K562 (cell line): ENCODE results near the gene CTDSPL. TPM values are rescaled to one million over a fixed set of nuclear protein-coding genes. Genes with fewer than 3 reads are reported as not detected.
A peak's percentile ranks its signal among the peaks of the same experiment; 100 is the strongest.

Source experiments
- ATAC-seq: fragments of 200-7000 bp; cut with Tn5 transposase; 3 replicates; pipeline ENCODE4 v1.9.1; 2020; ENCODE audit warnings: moderate library complexity
- Bru-seq: library from RNA; stranded (reverse); fragments of 400-500 nt; gene quantifications from one replicate; lab custom pipeline; 2021; lab: Mats Ljungman, UMichigan
- BruChase-seq, 2 experiments: library from RNA; stranded (reverse); fragments of 400-500 nt; gene quantifications; one replicate each; lab custom pipeline; 2021; lab: Mats Ljungman, UMichigan
- BruUV-seq: library from RNA; stranded (reverse); fragments of 400-500 nt; replicated peaks from 2 replicates; lab custom pipeline; 2021; lab: Mats Ljungman, UMichigan
- CTCF ChIA-PET: fragments of 300-600 bp; formaldehyde crosslinking; extraction: SDS; loops from one replicate; lab custom pipeline; 2021; ENCODE audit warnings: low intra/inter-chr PET ratio; lab: Yijun Ruan, JAX
- POLR2A ChIA-PET: fragments of 300-600, 350-650 bp; sonication (Branson Sonifier 250); formaldehyde crosslinking; extraction: SDS; loops from one replicate; lab custom pipeline; 2021; ENCODE audit warnings: antibody characterized with exemption, inconsistent platforms; lab: Yijun Ruan, JAX
- DNase-seq, 4 experiments: peaks; one replicate each; pipeline versions ENCODE4 v3.0.0 to v3.0.0-alpha.2; 2011 to 2018; ENCODE audit warnings: low spot score in 3 of 4, mixed read lengths in 3 of 4; ENCODE audit errors: extremely low read depth in 1 of 4
- FAIRE-seq: peaks from 2 replicates; lab custom pipeline; 2011; peaks lifted over from hg19 to GRCh38; lab: Jason Lieb, UNC
- H2AFZ ChIP-seq: 2 replicates; pipeline ENCODE4 v1.6.0; 2011; ENCODE audit warnings: low read depth, low read length, control low read depth, inconsistent platforms
- H3K27ac ChIP-seq: fragments of 200-600 bp; 3 replicates; pipeline ENCODE4 v1.8.0; 2011; ENCODE audit warnings: low read depth, mild to moderate bottlenecking, control low read depth, inconsistent platforms, low read length, moderate library complexity, mixed read lengths; ENCODE audit errors: extremely low read depth
- H3K27me3 ChIP-seq, 2 experiments: fragments of 300-600 bp in 1 of 2; 2 replicates in 1 of 2; 3 replicates in 1 of 2; pipeline versions ENCODE4 v1.6.0 to v1.8.0; 2011; ENCODE audit warnings: inconsistent platforms in 2 of 2, low read length in 2 of 2, mild to moderate bottlenecking in 1 of 2, mixed read lengths in 1 of 2, moderate library complexity in 1 of 2; ENCODE audit not compliant: control insufficient read depth in 2 of 2, insufficient read depth in 2 of 2
- H3K36me3 ChIP-seq: fragments of 300-600 bp; 3 replicates; pipeline ENCODE4 v1.8.0; 2011; ENCODE audit warnings: mild to moderate bottlenecking, low read length, inconsistent platforms; ENCODE audit not compliant: control insufficient read depth, insufficient read depth
- H3K4me1 ChIP-seq, 2 experiments: fragments of 200-600 bp in 1 of 2; replicated peaks in 1 of 2; 2 replicates in 1 of 2; 3 replicates in 1 of 2; pipeline versions ENCODE4 v1.5.1 to v1.8.0; 2011; ENCODE audit warnings: inconsistent platforms in 2 of 2, low read length in 2 of 2, mild to moderate bottlenecking in 1 of 2, mixed read lengths in 1 of 2, moderate library complexity in 1 of 2; ENCODE audit not compliant: control insufficient read depth in 2 of 2, insufficient read depth in 2 of 2
- H3K4me2 ChIP-seq: 2 replicates; pipeline ENCODE4 v1.6.1; 2011; ENCODE audit warnings: low read length, control low read depth, inconsistent platforms, mixed read lengths; ENCODE audit not compliant: insufficient read depth
- H3K4me3 ChIP-seq: fragments of 200-600 bp; sonication (generic), shearing (Covaris generic); 2 replicates; pipeline ENCODE4 v1.5.1; 2016; ENCODE audit warnings: control low read depth, inconsistent platforms
- H3K79me2 ChIP-seq: fragments of 200-600 bp; 3 replicates; pipeline ENCODE4 v1.8.0; 2011; ENCODE audit warnings: low read length, inconsistent platforms; ENCODE audit not compliant: control insufficient read depth, insufficient read depth
- H3K9ac ChIP-seq, 2 experiments: 2 replicates each; pipeline versions ENCODE4 v1.6.0 to v1.6.1; 2011; ENCODE audit warnings: low read depth in 2 of 2, low read length in 2 of 2, control low read depth in 1 of 2, inconsistent platforms in 1 of 2, mild to moderate bottlenecking in 1 of 2, mixed read lengths in 1 of 2; ENCODE audit not compliant: insufficient read depth in 1 of 2
- H3K9me1 ChIP-seq: one replicate; pipeline ENCODE4 v1.6.0; 2011; ENCODE audit warnings: inconsistent platforms, mild to moderate bottlenecking, low read length, moderate library complexity; ENCODE audit not compliant: control insufficient read depth, insufficient read depth
- H3K9me3 ChIP-seq: replicated peaks from 2 replicates; pipeline ENCODE4 v1.5.1; 2011; ENCODE audit warnings: low read depth, low read length, inconsistent platforms; ENCODE audit not compliant: control insufficient read depth, insufficient read depth
- H4K20me1 ChIP-seq: replicated peaks from 2 replicates; pipeline ENCODE4 v1.6.1; 2011; ENCODE audit warnings: low read length, inconsistent platforms, mixed read lengths; ENCODE audit not compliant: control insufficient read depth, insufficient read depth
- E2F6 ChIP-seq, 2 experiments: IDR thresholded peaks; 2 replicates each; pipeline ENCODE4 v1.6.1; 2011; ENCODE audit warnings: borderline replicate concordance in 1 of 2, control low read depth in 1 of 2, low read depth in 1 of 2, low read length in 1 of 2, mild to moderate bottlenecking in 1 of 2, mixed read lengths in 1 of 2, moderate library complexity in 1 of 2; ENCODE audit not compliant: insufficient read depth in 1 of 2, insufficient read length in 1 of 2, poor library complexity in 1 of 2, severe bottlenecking in 1 of 2; ENCODE audit errors: extremely low read depth in 1 of 2
- NR3C1 ChIP-seq: sonication (generic); formaldehyde crosslinking; IDR thresholded peaks from 2 replicates; pipeline ENCODE4 v1.8.1; 2022; ENCODE audit warnings: missing genetic modification reagents
- POLR2G ChIP-seq: fragments of 200-400 bp; formaldehyde crosslinking; IDR thresholded peaks from 2 replicates; pipeline ENCODE4 v1.6.1; 2017; ENCODE audit warnings: low read depth, mild to moderate bottlenecking, antibody characterized with exemption, low read length, moderate library complexity
- UBTF ChIP-seq, 2 experiments: IDR thresholded peaks; 2 replicates each; pipeline ENCODE4 v1.6.1; 2012; ENCODE audit warnings: improper control_type of control experiment in 2 of 2, low read depth in 2 of 2, low read length in 2 of 2, borderline replicate concordance in 1 of 2
- VEZF1 ChIP-seq: fragments of 200-800 bp; sonication (Bioruptor generic); IDR thresholded peaks from 2 replicates; pipeline ENCODE4 v1.6.1; 2017; ENCODE audit warnings: missing genetic modification characterization, missing compliant biosample characterization
- ZBTB7A ChIP-seq: IDR thresholded peaks from 2 replicates; pipeline ENCODE4 v1.6.1; 2011; ENCODE audit warnings: low read depth, mild to moderate bottlenecking, low read length, moderate library complexity, borderline replicate concordance; ENCODE audit not compliant: control insufficient read depth
- ZNF311 ChIP-seq: fragments of 250-450 bp; sonication (Bioruptor Pico); IDR thresholded peaks from 2 replicates; pipeline ENCODE4 v1.4.0; 2020; ENCODE audit warnings: mild to moderate bottlenecking, moderate library complexity
- WGBS: fragments of 100-300 bp; shearing (Covaris generic); methylation state at CpG from one replicate; pipeline ENCODE4 v1.1.6; 2016; ENCODE audit warnings: low coverage, mixed read lengths; ENCODE audit not compliant: insufficient coverage; ENCODE audit errors: missing lambda C conversion rate; 5-methylcytosine and 5-hydroxymethylcytosine counted together
- in situ Hi-C: fragments of 300-500 bp; cut with MboI; formaldehyde crosslinking; loops from 4 replicates; pipeline ENCODE4 v1.15.0; 2018; ENCODE audit warnings: inconsistent platforms, mixed read lengths
- intact Hi-C: fragments of 100-400 bp; cut with micrococcal nuclease; formaldehyde crosslinking; loops from 2 replicates; pipeline ENCODE4 v1.14.2; 2022
- long read RNA-seq, 3 experiments: library from polyadenylated mRNA in 2 of 3; library from RNA in 1 of 3; unstranded in 2 of 3; stranded (forward) in 1 of 3; transcript quantifications; one replicate each; pipeline ENCODE4 v2.0.0, GENCODE V29; 2019 to 2022
- polyA minus RNA-seq, 3 experiments: library from RNA; depleted of rRNA, polyadenylated mRNA; stranded (reverse); fragments of >200 nt; gene quantifications; 2 replicates each; pipeline ENCODE4 v1.2.3, GENCODE V29; 2011
- polyA plus RNA-seq, 8 experiments: library from polyadenylated mRNA; depleted of rRNA in 4 of 8; stranded (reverse) in 5 of 8; unstranded in 3 of 8; fragments of >200 nt; fragmentation: Nextera tagmentation in 2 of 8; fragmentation: Illumina TruSeq in 1 of 8; extraction: Ambion mirVana in 2 of 8; extraction: Trizol in 1 of 8; gene quantifications; 2 replicates each; pipeline versions ENCODE4 v1.2.1 to v1.2.3, GENCODE V29; 2011 to 2014; ENCODE audit warnings: inconsistent platforms in 1 of 8, missing spikeins in 1 of 8
- total RNA-seq, 7 experiments: library from RNA; depleted of rRNA in 6 of 7; stranded (reverse); fragments of >200 nt in 6 of 7; fragmentation: Illumina TruSeq in 2 of 7; extraction: Trizol in 2 of 7; gene quantifications; 2 replicates each; pipeline versions ENCODE4 v1.2.1 to v1.2.3, GENCODE V29; 2011 to 2021; ENCODE audit warnings: low replicate concordance in 1 of 7

The CTDSPL gene
- 6.2 and 9.3 TPM in 2 replicates for total RNA-seq (2011; cell fraction: chromatin; rRNA removed; ENCODE audit: low replicate concordance)
- 5.0 and 5.5 TPM in 2 replicates for total RNA-seq (2011; cell fraction: nucleolus; rRNA removed)
- total RNA-seq (2011; cell fraction: nucleoplasm; rRNA removed), result 7.6 and 10.7 TPM in 2 replicates
- total RNA-seq (2014; rRNA removed), result 7.6 and 8.4 TPM in 2 replicates
- total RNA-seq (2014; rRNA removed; fragmentation: Illumina TruSeq; extraction: Trizol), result 12.0 and 12.6 TPM in 2 replicates
- 11.3 and 11.9 TPM in 2 replicates for total RNA-seq (2015; rRNA removed; fragmentation: Illumina TruSeq; extraction: Trizol)
- total RNA-seq (2021), result 17.9 and 19.5 TPM in 2 replicates
- 10.5 and 19.3 TPM in 2 replicates for polyA plus RNA-seq (2011; rRNA removed)
- polyA plus RNA-seq (2011; cell fraction: cytosol; rRNA removed), result 10.3 and 11.4 TPM in 2 replicates
- polyA plus RNA-seq (2011; cell fraction: nucleus; rRNA removed), result 11.8 and 15.8 TPM in 2 replicates
- 17.8 and 20.7 TPM in 2 replicates for polyA plus RNA-seq (2012)
- 14.2 and 14.4 TPM in 2 replicates for polyA plus RNA-seq (2014; fragmentation: Illumina TruSeq; extraction: Trizol)
- 1 to 10 TPM; 5.1 to 5.8 TPM for polyA plus RNA-seq (2014; fragmentation: Nextera tagmentation; extraction: Ambion mirVana)
- polyA plus RNA-seq (2014; rRNA removed), result 8.8 and 8.9 TPM in 2 replicates
- polyA minus RNA-seq (2011; rRNA and poly(A)+ RNA removed), result 11.9 and 16.8 TPM in 2 replicates
- 8.1 and 11.4 TPM in 2 replicates for polyA minus RNA-seq (2011; cell fraction: cytosol; rRNA and poly(A)+ RNA removed)
- polyA minus RNA-seq (2011; cell fraction: nucleus; rRNA and poly(A)+ RNA removed), result 2.3 and 3.8 TPM in 2 replicates
- Bru-seq, nascent RNA, result percentile 60 among the genes with signal in this experiment
- percentile 63 among the genes with signal in this experiment for BruChase-seq, experiment 1, labeled RNA remaining after a 2-hour chase
- BruChase-seq, experiment 2, labeled RNA remaining after a 6-hour chase, result percentile 59 among the genes with signal in this experiment
- long read RNA-seq, experiment 1, full-length matches to known transcripts, result 12 of 25 reads
- long read RNA-seq, experiment 1, partial matches to known transcripts, result 5 of 25 reads
- long read RNA-seq, experiment 1, other reads (novel, unspliced or antisense), result 8 of 25 reads
- long read RNA-seq, experiment 2, full-length matches to known transcripts, result 3 of 38 reads
- long read RNA-seq, experiment 2, partial matches to known transcripts, result 2 of 38 reads
- long read RNA-seq, experiment 2, other reads (novel, unspliced or antisense), result 33 of 38 reads
- long read RNA-seq, experiment 3, partial matches to known transcripts, result 1 of 1 reads
- long read RNA-seq, experiment 3, other reads (novel, unspliced or antisense), result 0 of 1 reads

- H3K36me3 ChIP-seq, result no peaks in the 10 kb centered on the region
- DNase-seq, result peak; percentile 59 to 87 (median 82)
- H3K9me1 ChIP-seq, result no peaks in the 10 kb centered on the region
- H3K4me1 ChIP-seq, result peaks cover 19 to 23% of the 10 kb centered on the region in 2 experiments
- no peak for FAIRE-seq
- ATAC-seq, result peak; percentile 43
- H3K9me3 ChIP-seq, result no peaks in the 10 kb centered on the region
- ChIA-PET CTCF (no interaction called here), POLR2A (interaction anchor here (0.6 kb wide), 2 partner anchors 92 to 133 kb away, joined by 3 read pairs; no protein-coding TSS in a partner anchor)
- H3K27me3 ChIP-seq, result peaks cover 2 to 10% of the 10 kb centered on the region in 2 experiments; a peak in 3 of 5 replicates
- H3K79me2 ChIP-seq, result peaks cover 19% of the 10 kb centered on the region; the same call in 2 of the 3 replicates
- intact Hi-C loops, result no loop called here
- H3K4me3 ChIP-seq, result peak within 1 kb of the TSS; percentile 50
- TF ChIP-seq ZBTB7A, result peak; percentile 16; the same call in 1 of the 2 replicates
- TF ChIP-seq POLR2G, result 0 out of 2 replicates have a peak, but pooled peaks have one; percentile 30
- no peak for TF ChIP-seq NR3C1
- TF ChIP-seq VEZF1 (CRISPR knock-in tag), result peak; percentile 74
- peak in 1 of 2 experiments; percentile 38 for TF ChIP-seq E2F6 (IDR thresholded peaks at IDR 0.05; ENCODE audit: borderline replicate concordance in 1 of 2, extremely low read depth in 1 of 2, insufficient read depth in 1 of 2, insufficient read length in 1 of 2, low read depth in 1 of 2, low read length in 1 of 2, poor library complexity in 1 of 2, severe bottlenecking in 1 of 2)
- TF ChIP-seq UBTF (IDR thresholded peaks at IDR 0.05; ENCODE audit: borderline replicate concordance in 1 of 2, low read depth in 2 of 2, low read length in 2 of 2), result peak in 1 of 2 experiments; percentile 58; a peak in 1 of 4 replicates
- TF ChIP-seq ZNF311 (CRISPR knock-in tag), result no peak
- 1% methylated on average over 16 of the region's 57 CpGs for WGBS
- H3K4me2 ChIP-seq, result peak within 1 kb of the TSS; percentile 85
- in situ Hi-C loops, result no loop called here
- peak within 1 kb of the TSS; percentile 83 for H2AFZ ChIP-seq
- BruUV-seq, result no TSS peak
- H3K9ac ChIP-seq, result peak within 1 kb of the TSS; percentile 39 to 87
- peaks cover 3% of the 10 kb centered on the region; the same call in 1 of the 2 replicates for H4K20me1 ChIP-seq
- peak within 1 kb of the TSS; percentile 12; the same call in 1 of the 3 replicates for H3K27ac ChIP-seq
Observed at GRCh38 chr3:37861620-37862041, at the start of gene CTDSPL. TSS of gene CTDSPL (plus strand) at chr3:37861880. CDS start at chr3:37862200, 320 bp downstream.
